ENCODE results near the gene PLCH1.

Gene PLCH1, protein sequence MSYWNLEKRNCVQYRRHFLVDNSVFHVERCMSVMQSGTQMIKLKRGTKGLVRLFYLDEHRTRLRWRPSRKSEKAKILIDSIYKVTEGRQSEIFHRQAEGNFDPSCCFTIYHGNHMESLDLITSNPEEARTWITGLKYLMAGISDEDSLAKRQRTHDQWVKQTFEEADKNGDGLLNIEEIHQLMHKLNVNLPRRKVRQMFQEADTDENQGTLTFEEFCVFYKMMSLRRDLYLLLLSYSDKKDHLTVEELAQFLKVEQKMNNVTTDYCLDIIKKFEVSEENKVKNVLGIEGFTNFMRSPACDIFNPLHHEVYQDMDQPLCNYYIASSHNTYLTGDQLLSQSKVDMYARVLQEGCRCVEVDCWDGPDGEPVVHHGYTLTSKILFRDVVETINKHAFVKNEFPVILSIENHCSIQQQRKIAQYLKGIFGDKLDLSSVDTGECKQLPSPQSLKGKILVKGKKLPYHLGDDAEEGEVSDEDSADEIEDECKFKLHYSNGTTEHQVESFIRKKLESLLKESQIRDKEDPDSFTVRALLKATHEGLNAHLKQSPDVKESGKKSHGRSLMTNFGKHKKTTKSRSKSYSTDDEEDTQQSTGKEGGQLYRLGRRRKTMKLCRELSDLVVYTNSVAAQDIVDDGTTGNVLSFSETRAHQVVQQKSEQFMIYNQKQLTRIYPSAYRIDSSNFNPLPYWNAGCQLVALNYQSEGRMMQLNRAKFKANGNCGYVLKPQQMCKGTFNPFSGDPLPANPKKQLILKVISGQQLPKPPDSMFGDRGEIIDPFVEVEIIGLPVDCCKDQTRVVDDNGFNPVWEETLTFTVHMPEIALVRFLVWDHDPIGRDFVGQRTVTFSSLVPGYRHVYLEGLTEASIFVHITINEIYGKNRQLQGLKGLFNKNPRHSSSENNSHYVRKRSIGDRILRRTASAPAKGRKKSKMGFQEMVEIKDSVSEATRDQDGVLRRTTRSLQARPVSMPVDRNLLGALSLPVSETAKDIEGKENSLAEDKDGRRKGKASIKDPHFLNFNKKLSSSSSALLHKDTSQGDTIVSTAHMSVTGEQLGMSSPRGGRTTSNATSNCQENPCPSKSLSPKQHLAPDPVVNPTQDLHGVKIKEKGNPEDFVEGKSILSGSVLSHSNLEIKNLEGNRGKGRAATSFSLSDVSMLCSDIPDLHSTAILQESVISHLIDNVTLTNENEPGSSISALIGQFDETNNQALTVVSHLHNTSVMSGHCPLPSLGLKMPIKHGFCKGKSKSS (N-terminal part only)

DNA sequence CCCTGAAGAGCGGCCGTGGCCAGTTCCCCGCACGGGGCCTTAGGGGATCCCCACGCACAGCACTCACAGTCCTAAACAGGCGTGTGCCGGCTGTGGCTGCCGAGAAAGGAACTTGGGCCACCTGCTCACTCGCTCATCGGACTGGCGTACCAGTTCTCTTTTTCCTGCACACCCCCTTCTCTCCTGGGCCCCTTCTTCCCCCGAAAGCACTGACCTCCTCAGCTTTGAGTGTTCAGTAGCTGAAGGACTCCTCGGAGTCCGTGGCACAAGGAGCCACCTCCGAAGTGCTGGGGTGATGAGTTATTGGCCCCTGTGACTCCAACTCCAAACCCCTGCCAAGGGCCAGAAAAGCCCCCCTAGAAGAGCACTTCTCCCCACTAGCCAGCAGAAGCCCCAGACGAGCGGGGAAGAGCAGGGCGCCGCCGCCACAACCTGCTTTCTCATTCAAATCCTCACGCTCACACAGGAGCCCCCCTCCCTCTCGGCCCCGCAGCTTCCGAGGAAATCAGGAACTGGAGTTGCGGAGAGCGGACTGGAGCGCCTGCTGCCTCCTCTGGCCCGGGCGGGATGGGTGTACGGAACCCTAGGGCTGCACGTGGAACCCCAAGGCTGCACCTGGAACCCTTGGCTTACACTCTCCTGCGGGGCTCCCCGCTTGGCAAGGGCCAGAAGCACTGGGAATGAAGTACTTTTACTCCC, at the start of gene PLCH1:
PLCH1 (minus strand) TSS at position 446 of the 699 bp plus-strand sequence. CDS start 40,847 bp downstream, outside the sequence.
- DNase-seq (ENCODE audit: low read depth) = peak; percentile 45
- TF ChIP-seq, protein P1, sequence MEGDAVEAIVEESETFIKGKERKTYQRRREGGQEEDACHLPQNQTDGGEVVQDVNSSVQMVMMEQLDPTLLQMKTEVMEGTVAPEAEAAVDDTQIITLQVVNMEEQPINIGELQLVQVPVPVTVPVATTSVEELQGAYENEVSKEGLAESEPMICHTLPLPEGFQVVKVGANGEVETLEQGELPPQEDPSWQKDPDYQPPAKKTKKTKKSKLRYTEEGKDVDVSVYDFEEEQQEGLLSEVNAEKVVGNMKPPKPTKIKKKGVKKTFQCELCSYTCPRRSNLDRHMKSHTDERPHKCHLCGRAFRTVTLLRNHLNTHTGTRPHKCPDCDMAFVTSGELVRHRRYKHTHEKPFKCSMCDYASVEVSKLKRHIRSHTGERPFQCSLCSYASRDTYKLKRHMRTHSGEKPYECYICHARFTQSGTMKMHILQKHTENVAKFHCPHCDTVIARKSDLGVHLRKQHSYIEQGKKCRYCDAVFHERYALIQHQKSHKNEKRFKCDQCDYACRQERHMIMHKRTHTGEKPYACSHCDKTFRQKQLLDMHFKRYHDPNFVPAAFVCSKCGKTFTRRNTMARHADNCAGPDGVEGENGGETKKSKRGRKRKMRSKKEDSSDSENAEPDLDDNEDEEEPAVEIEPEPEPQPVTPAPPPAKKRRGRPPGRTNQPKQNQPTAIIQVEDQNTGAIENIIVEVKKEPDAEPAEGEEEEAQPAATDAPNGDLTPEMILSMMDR (conservative IDR thresholded peaks at IDR 0.05; ENCODE audit: low read depth, low read length) = no peak
- H3K4me3 ChIP-seq (ENCODE audit: low read length) = peak within 1 kb of the TSS; percentile 87

DNA sequence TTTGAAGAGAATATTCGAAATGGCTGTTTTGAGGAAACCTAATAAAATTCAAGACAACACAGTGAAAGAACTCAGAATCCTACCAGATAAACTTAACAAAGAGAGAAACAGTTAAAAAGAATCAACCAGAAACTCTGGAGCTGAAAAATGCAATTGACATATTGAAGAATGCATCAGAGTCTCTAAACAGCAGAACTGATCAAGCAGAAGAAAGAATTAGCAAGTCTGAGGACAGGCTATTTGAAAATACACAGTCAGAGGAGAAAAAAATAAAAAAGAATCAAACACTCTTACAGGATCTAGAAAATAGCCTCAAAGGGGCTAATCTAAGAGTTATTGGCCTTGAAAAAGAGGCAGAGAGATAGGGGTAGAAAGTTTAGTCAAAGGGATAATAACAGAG, 47.7 kb upstream of the PLCH1 start:
- no peak for DNase-seq (ENCODE audit: low read depth)
- TF ChIP-seq, protein P1 (conservative IDR thresholded peaks at IDR 0.05; ENCODE audit: low read depth, low read length) = no peak
- no peak overlapping the region for H3K4me3 ChIP-seq (ENCODE audit: low read length)

DNA sequence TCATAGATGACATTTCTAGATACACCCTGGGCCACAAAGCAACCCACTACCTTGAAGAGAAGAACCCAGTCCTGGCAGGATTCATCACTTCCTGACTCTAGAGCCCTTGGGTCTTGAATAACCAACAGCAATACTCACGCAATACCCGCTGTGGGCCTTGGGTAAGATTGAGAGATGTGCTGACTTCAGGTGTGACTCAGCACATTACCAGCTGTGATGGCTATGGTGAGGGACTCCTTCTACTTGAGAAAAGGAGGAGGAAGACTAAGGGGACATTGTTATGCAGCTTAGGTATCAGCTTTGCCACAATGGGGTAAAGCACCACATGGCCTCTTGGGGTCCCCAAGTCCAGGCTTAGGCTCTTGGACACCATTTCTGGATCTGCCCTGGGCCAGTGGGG, 46.3 kb upstream of the PLCH1 start:
- DNase-seq (ENCODE audit: low read depth) = no peak

DNA sequence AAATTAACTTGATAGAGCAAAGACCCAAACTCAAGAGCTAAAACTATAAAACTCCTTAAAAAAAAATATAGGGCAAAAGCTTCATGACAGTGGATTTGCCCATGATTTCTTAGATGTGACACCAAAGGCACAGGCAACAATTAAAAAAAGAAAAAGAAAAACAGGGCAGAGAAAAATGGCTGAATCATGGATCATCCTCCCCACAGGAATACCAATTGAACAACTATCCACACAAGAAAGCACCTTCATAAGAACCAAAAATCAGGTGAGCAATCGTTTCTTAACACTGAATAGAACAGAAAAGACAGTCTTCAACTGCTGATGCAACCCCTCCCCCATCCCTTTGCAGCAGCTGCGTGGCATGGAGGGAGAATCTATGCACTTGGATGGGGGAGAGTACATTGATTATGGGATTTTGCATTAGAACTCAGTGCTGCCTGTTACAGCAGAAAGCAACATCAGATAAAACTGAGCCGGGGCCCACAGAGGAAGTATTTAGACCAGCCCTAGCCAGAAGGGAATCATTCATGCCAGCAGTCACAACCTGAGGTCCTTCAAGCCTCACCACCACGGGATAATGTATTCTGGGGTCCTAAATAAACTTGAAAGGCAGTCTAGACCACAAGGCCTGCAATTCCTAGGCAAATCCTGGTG, 45.5 kb upstream of the PLCH1 start:
- H3K4me3 ChIP-seq (ENCODE audit: low read length) = no peak overlapping the region
- DNase-seq (ENCODE audit: low read depth) = no peak
- TF ChIP-seq, protein P1 (conservative IDR thresholded peaks at IDR 0.05; ENCODE audit: low read depth, low read length) = no peak

More for the DNA sequence above, 46.3 kb upstream of the PLCH1 start:
- no peak overlapping the region for H3K4me3 ChIP-seq (ENCODE audit: low read length)
- TF ChIP-seq, protein P1 (conservative IDR thresholded peaks at IDR 0.05; ENCODE audit: low read depth, low read length) = no peak

DNA sequence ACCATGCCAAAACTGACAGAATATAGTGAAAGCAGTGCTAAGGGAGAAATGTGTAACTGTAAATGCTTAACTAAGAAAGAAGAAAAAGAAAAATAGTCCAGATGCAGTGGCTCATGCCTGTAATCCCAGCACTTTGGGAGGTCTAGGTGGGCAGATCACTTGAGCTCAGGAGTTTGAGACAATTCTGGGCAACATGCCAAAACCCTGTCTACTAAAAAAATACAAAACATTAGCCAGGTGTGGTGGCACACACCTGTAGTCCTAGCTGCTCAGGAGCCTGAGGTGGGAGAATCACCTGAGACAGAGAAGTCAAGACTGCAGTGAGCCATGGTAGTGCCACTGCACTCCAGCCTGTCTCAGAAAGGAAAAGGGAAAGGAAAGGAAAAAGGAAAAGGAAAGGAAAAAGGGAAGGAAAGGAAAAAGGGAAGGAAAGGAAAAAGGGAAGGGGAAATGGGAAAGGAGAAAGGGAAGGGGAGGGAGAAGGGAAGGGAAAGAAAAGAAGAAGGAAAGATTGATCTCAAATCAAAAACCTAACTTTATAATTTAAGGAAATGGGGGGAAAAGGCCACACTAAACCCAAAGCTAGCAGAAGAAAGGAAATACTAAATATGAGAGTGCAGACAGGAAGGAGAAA, 40.9 kb upstream of the PLCH1 start:
- TF ChIP-seq, protein P1 (conservative IDR thresholded peaks at IDR 0.05; ENCODE audit: low read depth, low read length) = no peak
- H3K4me3 ChIP-seq (ENCODE audit: low read length) = no peak overlapping the region
- DNase-seq (ENCODE audit: low read depth) = no peak
